Activated CD8-positive, alpha-beta memory T cell treated with anti-CD3 and anti-CD28 coated beads, Interleukin-2, amount 50 U/mL, for 1 hour (primary cell): ENCODE results near the gene ETV6.

Experiments used
- DNase-seq: peaks from one replicate; pipeline ENCODE4 v3.0.0-alpha.2; 2020; ENCODE audit errors: extremely low read depth

The ETV6 gene

DNA sequence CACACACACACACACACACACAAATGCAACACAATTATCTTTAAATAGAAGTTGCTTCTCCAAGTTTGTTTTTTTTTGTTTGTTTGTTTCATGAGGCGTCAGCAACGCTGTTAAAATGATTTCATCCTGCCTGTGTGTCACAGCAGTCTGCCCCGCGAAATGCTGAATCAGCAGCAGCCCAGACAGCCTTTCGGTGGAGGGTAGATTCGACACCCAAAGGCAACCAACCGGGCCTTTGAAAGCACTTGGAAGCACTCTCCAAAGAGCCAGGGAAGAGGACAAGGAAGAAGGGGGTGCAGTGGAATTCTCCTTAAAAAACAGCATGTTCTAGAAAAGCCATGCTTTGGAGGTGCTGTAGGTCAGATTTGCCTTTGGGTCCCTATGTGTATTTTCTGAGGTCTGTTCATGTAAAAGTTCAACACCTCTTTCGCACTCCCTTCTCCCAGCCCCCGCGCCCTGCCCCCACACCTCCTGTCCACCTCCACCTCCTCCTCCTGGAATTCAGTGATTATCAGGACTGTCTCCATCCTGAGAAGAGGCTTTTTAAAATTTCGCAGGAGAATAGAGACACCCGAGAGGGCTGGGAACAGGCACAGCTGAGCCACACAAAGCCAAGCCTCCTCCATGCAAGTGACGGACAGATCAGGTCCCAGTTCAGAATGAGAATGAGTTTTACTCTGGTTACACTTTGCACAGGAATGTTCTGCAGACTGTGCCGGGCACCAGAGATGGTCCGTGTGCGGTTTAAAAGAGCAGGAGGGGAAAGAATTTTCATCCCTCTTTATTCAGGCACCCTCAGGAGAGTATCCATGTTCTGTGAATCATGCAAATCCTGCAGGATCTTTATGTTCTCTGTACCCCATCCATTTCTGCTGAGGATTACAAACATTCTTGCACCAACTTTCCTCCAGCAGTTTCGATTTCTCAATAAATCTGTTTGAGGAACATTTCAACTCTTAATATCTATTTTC lies 177.9 kb downstream of the ETV6 start:
- DNase-seq = no peak

DNA sequence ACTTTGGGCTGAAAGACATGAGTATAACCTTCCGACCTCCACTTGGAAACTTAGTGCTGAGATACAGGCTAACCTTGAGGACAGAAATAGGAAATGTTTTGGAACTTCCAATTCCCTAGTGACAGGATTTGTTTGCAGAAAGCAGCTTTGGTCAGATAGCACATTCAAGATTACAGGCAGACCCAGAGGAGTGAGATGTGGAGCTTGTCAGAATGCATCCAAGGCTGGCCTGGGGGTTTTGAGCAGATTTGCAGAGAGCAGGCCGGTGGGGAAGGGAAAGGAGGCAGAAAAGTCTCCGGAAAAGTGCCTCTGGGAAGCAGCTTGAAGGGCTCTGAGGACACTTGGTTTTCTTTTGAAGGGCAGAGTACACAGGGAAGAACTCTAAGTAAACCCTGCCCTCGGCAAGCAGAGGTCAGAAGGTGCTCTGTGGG lies 180.3 kb downstream of the ETV6 start:
- DNase-seq = no peak

DNA sequence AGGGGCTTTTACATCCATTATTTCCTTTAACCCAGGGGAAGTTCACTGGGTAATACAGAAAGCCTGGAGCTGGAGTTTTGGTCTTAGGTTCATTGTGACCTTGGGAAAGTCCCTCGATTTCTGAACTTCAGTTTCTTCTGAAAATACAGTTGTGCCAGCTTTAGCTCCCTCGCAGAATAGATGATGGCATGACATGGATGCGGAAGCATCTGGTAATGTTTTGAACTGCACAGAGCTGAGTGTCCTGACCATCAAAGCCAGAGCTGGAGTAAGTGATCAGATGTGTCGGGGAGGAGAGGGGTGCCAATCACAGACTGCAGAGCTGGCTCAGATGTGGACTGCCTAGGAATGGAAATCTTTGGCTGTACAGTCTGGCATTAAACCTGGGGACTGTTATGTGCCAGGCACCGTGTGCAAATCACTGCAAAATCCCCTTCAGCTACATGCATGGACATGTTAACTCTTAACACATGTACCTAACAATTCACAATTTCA lies 180.9 kb downstream of the ETV6 start:
- no peak for DNase-seq

DNA sequence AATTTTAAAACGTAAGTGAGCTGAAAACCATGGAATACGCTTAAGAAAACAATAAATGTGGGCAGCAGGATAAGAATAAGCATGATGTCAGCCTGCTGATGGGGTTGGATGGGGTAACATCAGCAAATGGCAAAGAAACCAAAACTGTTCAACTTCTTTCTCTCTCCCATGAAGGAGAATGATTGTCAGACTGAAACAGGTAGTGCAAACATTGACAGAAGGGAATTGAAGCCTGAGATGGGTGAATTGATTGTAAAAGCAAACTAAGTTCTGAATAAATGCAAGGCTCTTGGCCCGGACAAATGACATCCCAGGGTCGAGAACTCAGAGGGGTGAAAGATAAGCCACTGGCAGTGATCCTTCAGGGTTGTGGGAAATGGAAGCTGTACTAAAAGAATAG lies 182.6 kb downstream of the ETV6 start:
- no peak for DNase-seq

DNA sequence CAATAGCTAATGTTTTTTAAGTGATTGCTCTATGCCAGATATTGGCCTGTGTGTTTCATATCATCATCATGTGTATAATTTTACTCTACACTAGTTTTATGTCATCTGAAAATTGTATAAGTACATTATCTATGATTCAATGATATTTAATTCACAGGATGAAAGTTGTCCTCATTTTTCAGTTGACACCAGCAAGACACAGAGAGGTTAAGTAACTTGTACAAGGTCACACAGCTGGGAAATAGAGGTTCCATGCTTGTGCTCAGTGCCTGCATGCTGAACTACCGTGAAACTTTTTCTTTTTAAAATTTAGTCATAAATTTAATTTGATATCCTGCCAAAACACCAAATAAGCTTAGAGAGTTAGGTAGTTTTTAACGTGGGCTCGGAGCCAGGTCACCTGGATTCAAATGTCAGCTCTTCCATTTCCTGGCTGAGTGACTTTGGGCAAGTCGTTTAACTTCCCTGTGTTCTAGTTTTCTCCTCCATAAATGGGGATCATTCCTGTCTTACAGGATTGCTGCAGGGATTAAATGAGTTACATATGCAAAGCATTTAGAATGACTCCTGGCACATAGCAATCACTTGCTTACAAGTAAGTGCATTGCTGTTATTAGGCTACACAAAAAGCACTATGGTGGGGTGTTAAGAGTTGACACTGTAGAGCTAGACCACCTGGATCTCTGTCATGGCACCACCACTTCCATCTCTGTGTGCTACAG lies 183.9 kb downstream of the ETV6 start:
- DNase-seq = no peak

DNA sequence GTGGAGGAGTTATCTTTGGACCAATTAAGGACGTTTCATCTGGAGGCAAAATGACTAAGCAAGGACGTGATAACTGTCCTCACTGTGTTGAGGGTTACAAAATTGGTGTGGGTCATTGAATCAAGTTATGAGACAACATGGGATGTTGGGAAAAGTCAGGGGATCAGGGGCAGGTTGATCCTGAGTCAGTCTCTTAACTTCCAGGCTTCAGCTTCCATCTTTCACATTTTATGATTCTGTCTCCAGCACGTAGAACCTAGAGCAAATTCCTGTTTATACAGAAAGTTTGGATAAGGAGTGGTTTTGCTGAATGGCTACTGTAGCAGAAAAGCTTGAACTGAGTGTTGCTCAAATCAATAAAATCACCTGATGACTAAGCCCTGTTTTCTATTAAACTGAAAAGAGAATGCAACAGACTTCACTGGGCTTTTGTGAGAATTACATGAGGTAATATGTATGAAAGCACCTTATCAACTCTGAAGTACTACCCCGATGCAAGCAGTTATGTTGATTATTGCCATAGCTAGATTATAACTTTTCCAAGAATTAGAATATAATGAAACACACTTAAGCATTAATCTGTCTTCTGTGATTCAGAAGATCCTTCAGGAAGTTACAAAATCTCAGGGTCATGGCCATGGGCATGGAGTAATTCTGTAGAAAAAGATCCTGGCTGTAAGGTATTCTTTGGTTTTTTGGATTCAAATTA lies 184.8 kb downstream of the ETV6 start:
- DNase-seq = no peak

DNA sequence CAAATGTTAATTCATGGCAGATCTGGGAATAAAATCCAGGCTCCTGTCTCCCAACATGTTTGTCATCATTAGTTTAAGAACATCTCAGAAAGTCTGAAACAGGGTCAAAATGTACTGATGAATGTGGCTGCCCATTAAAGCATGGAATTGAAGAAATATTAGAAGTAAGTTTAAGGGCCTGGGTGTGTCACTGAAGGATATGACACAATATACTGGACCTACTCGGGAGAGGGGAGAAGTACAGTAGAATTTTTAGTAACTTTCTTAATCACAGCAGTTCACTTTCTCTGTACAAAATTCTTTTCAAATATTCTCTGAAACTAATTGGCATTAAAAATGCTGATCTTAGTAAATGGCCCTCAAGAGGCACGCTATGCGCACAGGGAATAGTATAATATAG lies 185.5 kb downstream of the ETV6 start:
- DNase-seq = no peak

DNA sequence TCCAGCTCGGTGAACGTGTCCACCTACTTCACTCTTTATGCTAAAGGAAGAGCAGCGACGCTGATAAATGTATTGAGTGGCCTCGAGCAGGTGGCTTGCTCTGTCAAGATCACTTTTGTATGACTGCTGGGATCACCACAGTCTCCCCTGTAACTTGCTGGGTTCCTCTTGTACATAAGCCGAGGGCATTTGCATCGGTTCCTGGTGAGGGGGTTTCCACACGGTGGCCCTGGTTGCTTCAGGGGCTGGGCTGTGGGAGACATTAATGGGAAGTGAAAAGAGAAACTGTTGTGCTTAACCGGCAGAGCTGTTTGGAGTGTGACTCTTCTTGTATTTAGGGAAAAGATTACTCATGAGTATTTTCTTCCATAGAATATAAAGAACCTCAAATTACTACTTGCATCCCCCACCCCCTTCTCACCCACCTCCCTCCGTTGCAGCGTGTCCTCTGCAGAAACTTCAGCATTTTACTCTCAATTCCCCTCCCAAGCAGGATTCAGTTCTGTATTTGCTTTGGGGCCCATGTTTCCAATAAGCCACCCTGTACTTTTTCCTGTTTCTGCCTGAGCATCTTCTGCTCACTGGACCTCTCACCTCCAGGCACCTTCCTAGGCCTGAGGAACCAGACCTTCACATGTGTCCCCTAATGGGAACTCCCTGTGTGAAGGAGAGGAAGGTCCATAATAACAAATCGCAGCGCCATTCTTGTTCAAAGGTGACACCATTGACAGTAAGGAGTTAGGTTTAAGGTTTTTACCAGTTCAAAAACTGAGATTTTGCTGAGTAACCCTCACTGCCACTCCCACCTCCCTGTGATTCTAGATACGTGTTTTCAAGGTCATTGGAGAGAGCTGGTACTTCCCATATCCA lies 187.0 kb downstream of the ETV6 start:
- no peak for DNase-seq

DNA sequence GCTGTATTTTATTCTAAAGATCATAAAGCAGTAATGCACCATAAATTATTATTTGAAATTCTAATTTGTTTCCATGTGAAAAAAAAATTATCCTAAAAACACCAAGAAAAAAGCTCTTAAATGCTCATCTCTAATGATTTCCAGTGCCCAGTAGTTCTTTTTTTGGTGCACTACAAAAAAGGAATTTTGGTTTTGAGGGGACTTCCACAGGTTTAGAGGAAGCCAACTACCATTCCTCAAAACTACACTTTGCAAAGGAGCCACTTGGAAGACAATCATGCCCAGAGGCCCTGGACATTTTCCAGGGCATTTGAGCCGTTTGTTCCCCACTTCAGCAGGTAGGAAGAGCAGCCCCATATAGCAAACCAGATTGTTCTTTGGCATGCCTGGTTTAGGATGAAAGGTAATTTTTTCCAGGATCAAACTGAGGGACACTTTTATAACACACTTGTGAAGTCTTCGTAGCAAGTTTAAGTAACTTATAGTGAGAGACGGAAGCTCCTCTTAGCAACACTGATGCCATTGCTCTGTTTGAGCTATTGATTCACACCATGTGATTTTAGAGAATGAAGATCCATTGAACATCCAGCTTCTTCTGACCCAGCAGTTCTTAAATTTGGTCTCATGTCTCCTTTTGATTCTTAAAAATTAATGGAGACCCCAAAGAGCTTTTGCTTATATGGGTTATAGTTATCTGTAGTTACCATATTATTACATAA lies 187.9 kb downstream of the ETV6 start:
- DNase-seq = no peak

DNA sequence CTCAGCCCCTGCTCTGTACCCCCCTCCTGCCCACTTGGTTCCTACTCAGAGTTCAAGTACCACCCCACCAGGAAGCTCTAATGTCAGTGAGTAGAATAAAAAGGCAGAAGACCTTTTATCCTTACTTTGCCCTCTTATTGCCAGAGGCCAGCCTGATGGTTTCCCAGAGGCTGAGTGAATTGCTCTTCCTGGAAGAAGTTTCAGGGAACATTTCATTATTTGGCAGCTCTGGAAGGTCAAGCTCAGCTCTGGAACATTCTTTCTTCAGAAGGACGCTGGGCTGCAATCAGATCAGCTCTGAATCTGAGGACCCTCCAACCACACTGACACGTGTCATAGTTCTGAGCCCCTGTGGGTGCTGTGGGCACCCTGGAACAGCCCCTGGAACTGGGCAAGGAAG lies 188.9 kb downstream of the ETV6 start:
- DNase-seq = no peak

DNA sequence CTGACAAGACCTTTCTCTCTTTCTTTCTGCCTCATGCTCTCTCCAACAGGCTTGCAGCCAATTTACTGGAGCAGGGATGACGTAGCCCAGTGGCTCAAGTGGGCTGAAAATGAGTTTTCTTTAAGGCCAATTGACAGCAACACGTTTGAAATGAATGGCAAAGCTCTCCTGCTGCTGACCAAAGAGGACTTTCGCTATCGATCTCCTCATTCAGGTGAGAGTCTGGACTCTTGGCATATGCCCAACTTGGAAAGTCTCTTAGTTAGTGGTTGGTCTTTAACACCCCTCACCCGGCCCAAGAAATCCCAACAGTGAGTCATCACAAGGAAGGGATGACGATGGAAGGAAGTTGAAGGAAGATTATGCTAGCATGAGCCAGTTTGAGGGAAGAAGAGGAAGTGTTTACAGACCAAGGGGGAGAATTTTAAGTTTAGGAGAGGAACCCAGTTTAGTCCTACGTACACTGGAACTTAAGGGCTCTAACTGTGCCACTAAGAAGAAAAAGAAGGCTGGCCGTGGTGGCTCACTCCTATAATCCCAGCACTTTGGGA lies 189.7 kb downstream of the ETV6 start:
- DNase-seq = no peak

DNA sequence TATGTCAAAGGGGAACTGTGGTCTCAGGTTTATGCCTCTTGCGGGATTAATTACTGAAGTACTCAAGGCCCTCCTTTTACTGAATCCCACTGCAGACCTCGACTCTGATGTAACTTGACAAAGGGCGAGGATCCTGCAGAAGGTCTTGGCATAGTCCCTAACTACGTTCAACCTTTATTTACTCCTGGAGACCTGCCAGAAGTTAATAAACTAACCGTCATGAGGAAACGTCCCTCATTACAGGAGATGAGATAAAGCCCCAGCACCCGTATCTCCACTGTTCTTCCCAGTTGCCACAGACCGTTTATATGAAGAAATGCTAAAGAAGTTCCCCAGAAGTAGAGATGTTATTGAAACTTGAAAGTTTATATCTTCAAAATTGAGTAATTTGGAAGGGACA lies 190.9 kb downstream of the ETV6 start:
- no peak for DNase-seq

DNA sequence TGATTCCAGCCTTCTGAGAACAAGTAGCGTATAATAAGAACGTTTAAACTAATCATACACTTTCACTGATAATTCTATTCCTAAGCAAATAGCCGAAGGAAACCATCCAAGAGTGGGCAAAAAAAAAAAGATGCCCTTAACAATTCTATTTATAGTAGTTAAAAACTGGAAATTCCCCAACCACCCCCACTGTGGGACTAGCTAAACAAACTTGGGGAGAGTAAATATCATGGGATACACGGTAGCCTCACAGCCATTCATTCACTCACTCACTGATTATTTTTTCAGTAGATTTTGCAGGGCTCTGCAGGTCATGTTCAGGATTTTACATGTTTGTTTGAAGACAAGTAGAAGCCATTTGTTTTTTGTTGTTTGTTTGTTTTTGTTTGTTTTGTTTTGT lies 197.0 kb downstream of the ETV6 start:
- no peak for DNase-seq

DNA sequence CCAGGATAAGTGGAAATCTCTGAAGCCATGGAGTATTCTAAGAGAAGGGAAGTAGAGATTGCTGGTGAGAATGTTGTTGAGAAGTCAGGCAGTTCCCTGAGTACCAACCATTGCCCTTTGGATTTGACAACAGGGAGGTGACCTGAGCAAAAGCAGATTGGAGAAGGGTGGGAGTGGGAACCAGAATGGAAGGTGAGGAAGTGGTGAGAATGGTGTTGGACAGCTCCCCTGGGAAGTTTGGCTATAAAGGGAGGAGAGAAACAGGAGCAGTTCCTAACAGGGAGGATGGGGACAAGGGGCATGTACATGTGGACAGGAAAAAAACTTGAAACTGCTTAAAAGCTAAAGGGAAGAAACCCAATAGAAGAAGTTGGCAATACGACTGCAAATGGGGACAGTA lies 198.1 kb downstream of the ETV6 start:
- DNase-seq = no peak

DNA sequence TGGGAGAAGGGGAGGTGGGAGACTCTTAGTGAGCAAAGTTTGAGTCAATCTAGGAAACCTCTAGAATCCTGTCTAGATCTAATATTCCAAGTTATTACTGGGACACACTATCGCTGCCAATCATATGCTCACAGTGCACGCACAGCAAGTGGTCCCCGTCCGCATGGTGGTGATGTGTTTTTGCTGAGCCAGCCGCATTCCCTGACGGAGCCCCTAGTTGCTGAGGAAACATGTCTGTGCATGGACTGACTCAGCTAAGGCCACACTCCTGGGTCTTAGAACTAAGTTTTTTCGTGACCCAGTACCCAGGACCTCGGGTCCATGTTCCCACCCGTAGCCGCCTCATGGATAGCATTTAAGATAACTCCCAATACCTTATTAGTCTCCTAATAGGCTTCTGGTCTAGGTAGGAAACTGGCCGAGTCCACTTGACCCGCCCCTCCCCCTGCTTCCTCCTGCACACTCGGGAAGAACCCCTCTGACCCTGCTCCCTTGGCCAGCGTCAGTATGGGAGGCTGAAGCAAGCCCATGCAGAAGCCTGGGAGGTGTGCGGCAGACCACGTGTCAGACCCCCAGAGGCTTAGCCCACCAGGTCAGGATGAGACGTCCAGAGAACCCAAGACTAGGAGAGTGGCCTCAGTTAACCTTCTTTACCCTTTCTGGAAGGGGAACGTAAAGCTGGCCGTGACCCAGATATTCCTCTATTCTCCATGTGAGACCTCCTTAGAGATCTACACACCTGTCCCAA lies 200.5 kb downstream of the ETV6 start:
- no peak for DNase-seq

DNA sequence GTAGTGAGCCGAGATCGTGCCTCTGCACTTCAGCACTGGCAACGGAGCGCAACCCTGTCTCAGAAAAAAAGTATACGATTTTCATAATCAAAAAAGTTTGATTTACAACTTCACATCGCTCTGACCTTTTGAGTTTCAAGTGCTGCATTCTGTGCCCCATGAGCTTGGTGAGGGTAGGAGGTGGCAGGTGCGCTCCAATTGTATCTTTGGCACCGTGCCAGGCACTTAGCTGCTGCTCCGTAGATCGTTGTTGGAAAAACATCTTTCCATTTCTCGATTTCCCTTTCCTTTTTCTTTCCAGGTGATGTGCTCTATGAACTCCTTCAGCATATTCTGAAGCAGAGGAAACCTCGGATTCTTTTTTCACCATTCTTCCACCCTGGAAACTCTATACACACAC lies 203.7 kb downstream of the ETV6 start:
- no peak for DNase-seq

DNA sequence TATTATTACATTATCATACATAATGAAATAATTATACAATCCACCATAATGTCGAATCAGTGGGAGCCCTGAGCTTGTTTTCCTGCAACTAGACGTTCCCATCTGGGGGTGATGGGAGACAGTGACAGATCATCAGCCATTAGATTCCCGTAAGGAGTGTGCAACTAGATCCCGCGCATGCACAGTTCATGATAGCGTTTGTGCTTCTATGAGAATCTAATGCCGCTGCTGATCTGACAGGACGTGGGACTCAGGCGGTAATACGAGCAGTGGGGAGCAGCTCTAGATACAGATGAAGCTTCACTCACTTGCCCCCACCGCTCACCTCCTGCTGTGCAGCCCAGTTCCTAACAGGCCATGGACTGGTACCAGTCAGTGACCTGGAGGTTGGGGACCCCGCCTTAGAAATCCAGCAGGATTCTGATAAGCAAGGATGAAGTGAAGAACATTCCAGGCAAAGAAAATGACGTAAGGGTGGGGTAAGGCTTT lies 204.6 kb downstream of the ETV6 start:
- DNase-seq = no peak

DNA sequence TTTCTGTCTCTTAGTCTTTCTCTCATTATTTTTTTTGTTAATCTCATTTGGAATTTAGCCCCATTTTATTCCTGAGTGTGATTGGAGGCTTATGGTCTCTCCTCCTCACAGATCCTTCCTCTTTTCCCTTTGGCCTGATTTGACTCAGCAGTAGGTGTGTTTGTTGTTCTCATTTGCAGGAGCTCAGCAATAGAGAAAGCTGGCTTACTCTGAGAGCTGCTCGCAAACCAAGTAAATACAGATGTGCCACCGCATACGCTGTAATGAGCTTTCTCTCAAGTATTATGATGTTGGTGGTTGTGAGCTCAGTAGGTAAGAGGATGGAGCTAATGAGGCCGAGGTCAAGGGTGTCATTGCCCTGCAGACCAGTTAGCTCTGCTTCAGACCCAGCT lies 206.5 kb downstream of the ETV6 start:
- DNase-seq = no peak

DNA sequence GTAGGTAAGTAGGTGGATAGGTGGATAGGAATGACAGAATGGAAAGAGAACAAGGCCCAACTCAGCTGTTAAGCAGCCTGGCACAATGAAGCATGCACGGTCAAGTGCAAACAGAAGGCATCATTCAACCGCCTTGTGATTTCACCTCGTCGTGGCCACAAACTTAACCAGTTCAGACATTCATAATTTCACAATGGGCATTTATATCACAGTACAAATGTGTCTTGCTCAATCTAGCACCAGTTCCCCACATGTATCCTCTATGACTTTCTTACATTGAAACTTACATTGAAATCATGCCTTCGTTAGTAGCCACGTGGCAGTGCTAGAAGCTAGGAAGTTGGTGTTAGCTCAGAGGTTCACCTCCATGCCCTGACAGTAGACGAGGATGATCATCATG lies 207.5 kb downstream of the ETV6 start:
- no peak for DNase-seq
